ENCODE results near the gene LRRC19.
A peak's percentile ranks its signal among the peaks of the same experiment; 100 is the strongest.

LRRC19 gene

DNA sequence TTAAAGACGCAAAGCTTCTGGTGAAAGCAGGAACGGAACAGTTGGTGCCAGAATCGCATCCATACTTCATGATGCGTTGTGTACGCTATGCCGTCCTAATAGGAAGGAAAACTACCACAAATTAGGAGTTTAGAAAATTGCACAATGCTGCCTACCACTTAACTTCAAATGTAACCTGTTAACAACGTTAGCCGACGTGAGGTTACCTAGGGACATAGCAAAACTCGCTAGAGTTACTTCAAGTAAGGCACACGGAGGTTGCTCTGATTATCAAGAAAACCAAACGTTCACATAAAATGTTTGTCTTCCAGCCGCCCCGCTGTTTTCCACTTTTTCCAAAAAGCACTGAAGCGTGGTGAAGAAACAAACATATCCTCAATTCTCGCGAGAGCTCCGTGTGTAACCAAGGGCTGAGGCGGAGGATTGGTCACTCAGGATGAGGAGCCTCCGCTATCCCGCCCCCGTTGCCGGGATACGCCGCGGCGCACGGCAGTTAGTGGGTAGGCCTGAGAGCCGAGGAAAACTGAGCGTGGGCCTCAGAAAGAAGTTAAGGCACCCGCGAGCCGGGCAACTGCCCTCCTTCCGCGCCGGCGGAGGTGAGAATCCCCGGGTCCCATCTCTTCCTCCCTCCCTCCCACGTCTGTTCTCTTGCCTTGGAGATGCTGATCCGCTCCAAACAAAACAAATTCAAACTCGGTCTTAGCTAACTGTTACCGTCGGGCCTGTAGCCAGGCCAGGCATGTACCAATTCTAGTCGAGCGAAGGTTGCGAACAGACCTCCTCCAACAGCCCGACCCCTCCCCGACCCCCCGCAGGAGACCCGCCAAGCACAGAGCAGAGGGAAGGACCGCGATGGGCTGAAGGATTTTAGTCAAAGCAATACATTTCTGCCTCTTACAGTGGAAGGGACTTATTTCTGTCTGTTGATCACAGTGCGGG, 49.3 kb downstream of the LRRC19 start, which contains the start of gene IFT74:
Gene IFT74 (plus strand): TSS at position 492 of the 939 bp plus-strand sequence. CDS start 5,556 bp downstream, outside the sequence.
- TF ChIP-seq, protein P1, sequence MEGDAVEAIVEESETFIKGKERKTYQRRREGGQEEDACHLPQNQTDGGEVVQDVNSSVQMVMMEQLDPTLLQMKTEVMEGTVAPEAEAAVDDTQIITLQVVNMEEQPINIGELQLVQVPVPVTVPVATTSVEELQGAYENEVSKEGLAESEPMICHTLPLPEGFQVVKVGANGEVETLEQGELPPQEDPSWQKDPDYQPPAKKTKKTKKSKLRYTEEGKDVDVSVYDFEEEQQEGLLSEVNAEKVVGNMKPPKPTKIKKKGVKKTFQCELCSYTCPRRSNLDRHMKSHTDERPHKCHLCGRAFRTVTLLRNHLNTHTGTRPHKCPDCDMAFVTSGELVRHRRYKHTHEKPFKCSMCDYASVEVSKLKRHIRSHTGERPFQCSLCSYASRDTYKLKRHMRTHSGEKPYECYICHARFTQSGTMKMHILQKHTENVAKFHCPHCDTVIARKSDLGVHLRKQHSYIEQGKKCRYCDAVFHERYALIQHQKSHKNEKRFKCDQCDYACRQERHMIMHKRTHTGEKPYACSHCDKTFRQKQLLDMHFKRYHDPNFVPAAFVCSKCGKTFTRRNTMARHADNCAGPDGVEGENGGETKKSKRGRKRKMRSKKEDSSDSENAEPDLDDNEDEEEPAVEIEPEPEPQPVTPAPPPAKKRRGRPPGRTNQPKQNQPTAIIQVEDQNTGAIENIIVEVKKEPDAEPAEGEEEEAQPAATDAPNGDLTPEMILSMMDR (IDR thresholded peaks at IDR 0.05; ENCODE audit: extremely low read depth, missing control alignments): no peak
- DNase-seq (ENCODE audit: low spot score): peak; percentile 93

DNA sequence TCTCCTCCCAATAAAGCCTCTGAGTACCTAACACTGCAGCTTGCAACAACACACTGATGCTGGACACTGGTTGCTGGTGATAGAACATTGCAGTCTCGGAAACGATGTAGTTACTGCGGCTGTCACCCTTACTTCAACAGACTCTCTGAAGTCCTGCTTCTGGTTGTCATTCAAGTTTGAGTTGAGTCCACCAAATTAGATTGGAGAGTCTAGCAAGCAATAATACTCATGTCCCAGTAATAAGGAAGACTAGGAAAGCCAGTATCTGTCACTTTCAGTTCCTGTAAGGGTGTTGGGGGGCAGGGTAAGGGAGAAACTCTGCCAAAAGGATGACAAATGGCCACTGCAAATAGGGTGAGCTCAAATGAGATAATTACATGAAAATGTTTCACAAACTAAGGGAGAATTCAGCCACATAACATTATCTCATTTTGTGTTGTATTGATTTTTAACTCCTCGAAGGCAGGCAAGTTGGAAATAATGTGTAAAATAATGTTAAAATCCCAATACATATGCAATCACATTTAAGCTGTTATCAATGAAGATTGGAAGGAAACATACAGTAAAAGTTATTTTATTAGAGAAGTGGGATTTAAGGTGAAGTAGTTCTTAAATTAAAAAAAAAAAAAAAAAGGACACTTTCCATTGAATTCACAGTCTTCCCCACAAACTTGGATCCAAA, 50.1 kb downstream of the LRRC19 start:
- no peak for DNase-seq (ENCODE audit: low spot score)
- TF ChIP-seq, protein P1 (IDR thresholded peaks at IDR 0.05; ENCODE audit: extremely low read depth, missing control alignments): no peak

DNA sequence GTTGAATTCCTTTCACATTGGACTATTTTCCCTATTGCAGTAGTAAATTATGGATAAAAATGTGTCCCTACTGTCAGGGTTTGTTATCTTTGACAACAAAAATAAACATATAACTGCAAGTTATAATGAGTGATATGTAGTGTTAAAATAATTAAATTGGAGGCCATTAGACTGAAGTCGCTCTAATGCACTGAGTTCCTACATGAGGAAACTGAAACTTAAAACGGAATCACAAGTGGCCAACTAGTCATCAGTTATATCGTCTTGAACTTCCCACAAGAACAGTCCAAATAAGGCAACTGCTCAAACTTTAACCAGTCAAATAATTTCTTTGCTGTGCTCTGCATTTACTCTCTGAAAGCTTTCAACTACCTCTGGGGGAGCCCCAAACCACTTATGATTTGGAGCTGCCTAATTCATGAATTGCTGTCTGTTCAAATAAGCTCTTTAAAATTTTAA, 51.4 kb downstream of the LRRC19 start:
- DNase-seq (ENCODE audit: low spot score): no peak
- TF ChIP-seq, protein P1 (IDR thresholded peaks at IDR 0.05; ENCODE audit: extremely low read depth, missing control alignments): no peak

DNA sequence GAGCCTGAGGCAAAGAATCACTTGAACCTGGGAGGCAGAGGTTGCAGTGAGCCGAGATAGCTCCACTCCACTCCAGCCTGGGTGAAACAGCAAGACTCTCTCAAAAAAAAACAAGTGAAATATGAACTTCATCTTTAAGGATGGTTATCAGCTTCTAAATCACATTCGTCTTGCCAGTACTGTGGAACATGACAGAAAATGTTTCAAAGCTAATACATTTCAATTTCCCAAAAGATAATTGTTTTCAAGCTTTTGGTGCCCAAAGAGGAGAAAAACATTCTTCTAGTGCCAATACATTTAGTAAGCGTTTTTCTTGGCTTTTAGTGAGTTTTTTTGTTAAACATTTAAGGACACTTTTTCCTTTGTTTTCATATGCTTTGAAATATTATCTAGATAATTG, 53.7 kb downstream of the LRRC19 start:
- TF ChIP-seq, protein P1 (IDR thresholded peaks at IDR 0.05; ENCODE audit: extremely low read depth, missing control alignments): no peak
- no peak for DNase-seq (ENCODE audit: low spot score)

DNA sequence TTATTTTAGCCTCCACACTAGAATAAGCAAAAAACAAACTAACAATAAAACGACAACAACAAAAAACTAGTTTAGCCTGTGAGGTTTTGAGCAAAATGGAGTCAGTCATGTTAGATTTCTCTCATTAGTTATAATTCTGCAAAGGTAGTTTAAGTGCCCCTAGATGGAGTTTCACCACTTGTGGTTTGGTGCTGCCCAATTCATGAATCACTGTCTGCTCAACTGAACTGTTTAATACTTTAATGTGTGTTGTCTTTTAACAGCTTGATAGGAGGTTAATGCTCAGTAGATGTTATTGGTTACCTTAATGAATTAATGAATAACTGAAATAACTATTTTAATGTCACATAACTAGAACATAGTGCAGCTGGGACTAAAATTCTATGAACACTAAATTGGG, 55.0 kb downstream of the LRRC19 start:
- TF ChIP-seq, protein P1 (IDR thresholded peaks at IDR 0.05; ENCODE audit: extremely low read depth, missing control alignments): no peak
- no peak for DNase-seq (ENCODE audit: low spot score)

DNA sequence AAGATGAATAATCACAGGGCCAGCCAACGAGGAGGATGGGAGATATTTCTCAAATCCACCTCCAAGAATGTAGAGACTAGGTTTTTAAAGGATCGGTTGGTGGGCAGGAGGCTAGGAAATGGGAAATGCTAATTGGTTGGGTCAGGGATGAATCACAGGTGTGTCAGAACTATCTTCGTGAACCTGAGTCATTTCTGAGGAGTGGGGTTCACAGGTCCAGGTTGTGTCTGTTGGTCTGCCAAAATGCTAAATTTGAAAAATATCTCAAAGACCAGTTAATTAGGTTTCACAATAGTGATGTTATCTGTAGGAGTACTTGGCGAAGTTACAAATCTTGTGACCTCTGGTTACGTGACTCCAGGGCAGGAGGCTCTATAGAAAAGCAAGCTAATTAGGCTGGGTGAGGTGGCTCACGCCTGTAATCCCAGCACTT, 55.8 kb downstream of the LRRC19 start:
- DNase-seq (ENCODE audit: low spot score): no peak

More for the DNA sequence above, 55.8 kb downstream of the LRRC19 start:
- TF ChIP-seq, protein P1 (IDR thresholded peaks at IDR 0.05; ENCODE audit: extremely low read depth, missing control alignments): no peak
